Measurements from ENCODE around the gene BTBD6. TPM values are rescaled to one million over a fixed set of nuclear protein-coding genes. Genes with fewer than 3 reads are reported as not detected.

The BTBD6 gene
- total RNA-seq (44.6 TPM), polyA plus RNA-seq (ENCODE audit: insufficient read depth in 1 of 8, insufficient read length in 8 of 8, low replicate concordance in 1 of 8) (10 to 100 TPM; 32.6 to 46.6 (median 37.9) TPM)
- long read RNA-seq, donor 1, partial matches to known transcripts: 0 of 6 reads
- long read RNA-seq, donor 1, other reads (novel, unspliced or antisense): 0 of 6 reads
- long read RNA-seq, donor 2, partial matches to known transcripts: 0 of 2 reads
- long read RNA-seq, donor 2, other reads (novel, unspliced or antisense): 0 of 2 reads
- long read RNA-seq, donor 3, transcript BTBD6-204 (3 exons, 2,195 nt): minor isoform, 6 of 24 reads
- long read RNA-seq, donor 3, transcript BTBD6-203 (4 exons, 2,176 nt): major isoform, 13 of 24 reads
- long read RNA-seq, donor 3, partial matches to known transcripts: 0 of 24 reads
- long read RNA-seq, donor 3, other reads (novel, unspliced or antisense): 0 of 24 reads
- long read RNA-seq, donor 4, transcript BTBD6-203 (4 exons, 2,176 nt): major isoform, 6 of 18 reads
- long read RNA-seq, donor 4, partial matches to known transcripts: 8 of 18 reads
- long read RNA-seq, donor 4, other reads (novel, unspliced or antisense): 0 of 18 reads
- long read RNA-seq, donor 5, transcript BTBD6-203 (4 exons, 2,176 nt): major isoform, 18 of 43 reads
- long read RNA-seq, donor 5, transcript BTBD6-204 (3 exons, 2,195 nt): minor isoform, 6 of 43 reads
- long read RNA-seq, donor 5, partial matches to known transcripts: 15 of 43 reads
- long read RNA-seq, donor 5, other reads (novel, unspliced or antisense): 0 of 43 reads
- long read RNA-seq, donor 6, transcript BTBD6-203 (4 exons, 2,176 nt): major isoform, 22 of 28 reads
- long read RNA-seq, donor 6, partial matches to known transcripts: 0 of 28 reads
- long read RNA-seq, donor 6, other reads (novel, unspliced or antisense): 0 of 28 reads
- long read RNA-seq, donor 7, transcript BTBD6-203 (4 exons, 2,176 nt): major isoform, 13 of 21 reads
- long read RNA-seq, donor 7, partial matches to known transcripts: 6 of 21 reads
- long read RNA-seq, donor 7, other reads (novel, unspliced or antisense): 0 of 21 reads
- long read RNA-seq, donor 8, transcript BTBD6-203 (4 exons, 2,176 nt): major isoform, 5 of 8 reads
- long read RNA-seq, donor 8, partial matches to known transcripts: 0 of 8 reads
- long read RNA-seq, donor 8, other reads (novel, unspliced or antisense): 0 of 8 reads
- long read RNA-seq, donor 9, transcript BTBD6-203 (4 exons, 2,176 nt): major isoform, 8 of 9 reads
- long read RNA-seq, donor 9, partial matches to known transcripts: 0 of 9 reads
- long read RNA-seq, donor 9, other reads (novel, unspliced or antisense): 0 of 9 reads
- long read RNA-seq, donor 10, transcript BTBD6-204 (3 exons, 2,195 nt): minor isoform, 5 of 18 reads
- long read RNA-seq, donor 10, transcript BTBD6-203 (4 exons, 2,176 nt): major isoform, 11 of 18 reads
- long read RNA-seq, donor 10, partial matches to known transcripts: 0 of 18 reads
- long read RNA-seq, donor 10, other reads (novel, unspliced or antisense): 0 of 18 reads
- long read RNA-seq, donor 11, partial matches to known transcripts: 14 of 21 reads
- long read RNA-seq, donor 11, other reads (novel, unspliced or antisense): 0 of 21 reads

DNA sequence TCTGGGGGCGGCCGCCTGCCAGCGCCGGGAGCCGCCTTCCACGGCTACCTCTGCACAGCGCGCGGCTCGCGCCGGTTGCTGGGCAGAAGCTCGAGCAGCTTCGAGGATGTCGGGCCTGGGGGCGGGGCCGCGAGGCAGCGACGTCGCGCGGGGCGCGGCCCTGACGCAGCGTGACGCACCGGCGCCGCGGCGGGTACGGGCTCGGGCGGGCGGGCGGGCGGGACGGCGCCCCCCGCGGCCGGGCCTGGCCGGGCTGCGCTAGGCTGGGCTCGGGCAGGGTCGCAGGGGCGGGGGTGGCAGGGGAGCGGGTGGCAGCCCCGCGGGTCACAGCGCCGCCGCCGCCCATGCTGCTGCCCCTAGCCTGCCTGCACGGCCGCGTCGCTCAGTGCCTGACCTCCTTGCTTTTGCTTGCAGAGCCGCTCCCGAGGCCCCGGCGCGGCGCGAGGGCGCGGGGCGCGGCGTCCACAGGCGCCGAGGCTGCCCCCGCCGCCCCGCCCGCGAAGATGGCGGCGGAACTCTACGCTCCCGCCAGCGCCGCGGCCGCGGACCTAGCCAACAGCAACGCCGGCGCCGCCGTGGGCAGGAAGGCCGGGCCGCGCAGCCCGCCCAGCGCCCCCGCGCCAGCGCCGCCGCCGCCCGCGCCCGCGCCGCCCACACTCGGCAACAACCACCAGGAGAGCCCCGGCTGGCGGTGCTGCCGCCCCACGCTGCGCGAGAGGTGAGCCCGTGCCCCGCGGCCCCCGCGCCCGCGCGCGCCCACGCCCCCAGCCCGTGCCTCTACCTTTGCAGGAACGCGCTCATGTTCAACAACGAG lies at the start of gene BTBD6:
Gene BTBD6 (plus strand): TSS at position 166 of the 814 bp plus-strand sequence. CDS start 179 bp downstream, at position 345.
- peak within 1 kb of the TSS; percentile 58 for H3K4me3 ChIP-seq (ENCODE audit: low read length)
- H3K4me1 ChIP-seq (ENCODE audit: control insufficient read depth, insufficient read depth, low read length): peaks cover 45% of the 10 kb centered on the region
- H3K36me3 ChIP-seq (ENCODE audit: control insufficient read depth, insufficient read depth, low read length): peaks cover 61% of the 10 kb centered on the region
- peak; percentile 94 for DNase-seq
- H3K27me3 ChIP-seq (ENCODE audit: control insufficient read depth, insufficient read depth, low read length): no peaks in the 10 kb centered on the region
- no peaks in the 10 kb centered on the region for H3K9me3 ChIP-seq (replicated peaks; ENCODE audit: control insufficient read depth, low read depth, low read length)
- H3K27ac ChIP-seq (ENCODE audit: low read length): peak within 1 kb of the TSS; percentile 29
- WGBS (ENCODE audit: insufficient coverage): under 1% methylated on average over 130 of the region's 130 CpGs

DNA sequence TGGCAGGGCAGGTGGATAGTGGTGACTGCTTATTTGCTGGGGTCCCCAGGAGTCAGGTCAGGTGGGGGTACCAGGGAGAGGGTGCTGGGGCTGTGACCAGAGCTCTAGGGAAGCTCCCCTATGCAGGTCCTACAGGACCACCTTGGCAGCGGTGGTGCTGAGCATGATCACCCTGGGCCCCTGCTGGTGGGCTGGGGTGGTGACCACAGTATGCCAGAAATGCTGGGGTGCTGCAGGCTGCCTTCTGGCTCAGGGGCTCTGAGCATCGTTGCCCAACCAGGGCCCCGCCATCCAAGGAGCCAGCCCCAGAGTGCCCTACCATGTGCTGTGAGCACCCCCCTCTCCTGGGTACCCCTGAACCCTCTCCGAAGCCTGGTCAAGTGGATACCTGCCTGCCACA lies 49.7 kb upstream of the BTBD6 start:
- H3K27me3 ChIP-seq (ENCODE audit: control insufficient read depth, insufficient read depth, low read length): peaks cover 91% of the 10 kb centered on the region
- H3K27ac ChIP-seq (ENCODE audit: low read length): peak overlapping the region; percentile 47
- 84% methylated on average over 4 of the region's 4 CpGs for WGBS (ENCODE audit: insufficient coverage)
- no peak for DNase-seq
- H3K4me3 ChIP-seq (ENCODE audit: low read length): no peak overlapping the region
- H3K4me1 ChIP-seq (ENCODE audit: control insufficient read depth, insufficient read depth, low read length): peaks cover 95% of the 10 kb centered on the region
- H3K36me3 ChIP-seq (ENCODE audit: control insufficient read depth, insufficient read depth, low read length): no peaks in the 10 kb centered on the region
- H3K9me3 ChIP-seq (replicated peaks; ENCODE audit: control insufficient read depth, low read depth, low read length): no peaks in the 10 kb centered on the region

DNA sequence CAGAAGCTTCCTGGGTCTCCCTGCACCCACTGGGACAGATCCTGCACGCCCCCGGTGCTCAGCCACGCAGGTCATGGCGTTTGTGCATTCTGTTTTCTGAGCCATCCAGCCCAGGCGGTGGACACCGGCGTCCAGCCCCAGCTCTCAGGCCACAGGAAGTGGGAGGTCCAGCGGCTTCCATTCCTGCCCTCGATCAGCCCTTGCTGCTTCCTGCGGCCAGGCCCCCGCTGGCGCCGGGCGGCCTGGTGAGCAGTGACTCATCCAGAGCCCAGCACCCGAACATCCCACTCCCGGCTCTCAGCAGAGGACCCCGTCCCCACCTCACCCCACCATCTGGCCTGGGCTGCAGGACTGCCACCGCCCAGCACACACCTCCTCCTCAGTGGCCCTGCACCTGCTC lies 49.2 kb upstream of the BTBD6 start:
- WGBS (ENCODE audit: insufficient coverage): 32% methylated on average over 18 of the region's 18 CpGs
- Histone ChIP-seq H3K4me1 (ENCODE audit: control insufficient read depth, insufficient read depth, low read length) (peaks cover 90% of the 10 kb centered on the region), H3K27ac (ENCODE audit: low read length) (peak overlapping the region; percentile 47), H3K36me3 (ENCODE audit: control insufficient read depth, insufficient read depth, low read length) (no peaks in the 10 kb centered on the region), H3K9me3 (replicated peaks; ENCODE audit: control insufficient read depth, low read depth, low read length) (no peaks in the 10 kb centered on the region), H3K27me3 (ENCODE audit: control insufficient read depth, insufficient read depth, low read length) (peaks cover 86% of the 10 kb centered on the region), H3K4me3 (ENCODE audit: low read length) (no peak overlapping the region)
- DNase-seq: no peak

DNA sequence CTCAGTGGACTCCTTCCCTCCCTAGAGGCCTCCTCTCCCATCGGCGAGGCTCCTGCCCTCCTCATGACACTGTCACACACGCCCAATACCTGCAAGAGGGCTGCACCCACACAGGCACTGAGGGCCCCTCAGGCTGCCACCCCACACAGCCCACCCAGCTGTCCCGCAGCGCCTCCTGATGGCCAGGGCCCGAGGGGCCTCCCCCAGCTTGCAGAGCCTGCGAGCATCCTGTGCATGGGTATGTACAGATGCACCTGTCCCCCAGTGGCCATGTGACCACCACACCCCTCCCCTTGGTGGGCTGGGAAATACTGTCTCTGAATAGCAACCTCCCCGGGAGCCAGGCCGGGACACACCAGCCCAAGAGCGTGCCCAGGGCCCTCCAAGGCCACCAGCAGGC lies 48.3 kb upstream of the BTBD6 start:
- H3K27me3 ChIP-seq (ENCODE audit: control insufficient read depth, insufficient read depth, low read length): peaks cover 76% of the 10 kb centered on the region
- no peak overlapping the region for H3K4me3 ChIP-seq (ENCODE audit: low read length)
- peaks cover 90% of the 10 kb centered on the region for H3K4me1 ChIP-seq (ENCODE audit: control insufficient read depth, insufficient read depth, low read length)
- no peak for DNase-seq
- H3K27ac ChIP-seq (ENCODE audit: low read length): no peak overlapping the region
- no peaks in the 10 kb centered on the region for H3K9me3 ChIP-seq (replicated peaks; ENCODE audit: control insufficient read depth, low read depth, low read length)
- 77% methylated on average over 6 of the region's 10 CpGs for WGBS (ENCODE audit: insufficient coverage)
- H3K36me3 ChIP-seq (ENCODE audit: control insufficient read depth, insufficient read depth, low read length): no peaks in the 10 kb centered on the region

DNA sequence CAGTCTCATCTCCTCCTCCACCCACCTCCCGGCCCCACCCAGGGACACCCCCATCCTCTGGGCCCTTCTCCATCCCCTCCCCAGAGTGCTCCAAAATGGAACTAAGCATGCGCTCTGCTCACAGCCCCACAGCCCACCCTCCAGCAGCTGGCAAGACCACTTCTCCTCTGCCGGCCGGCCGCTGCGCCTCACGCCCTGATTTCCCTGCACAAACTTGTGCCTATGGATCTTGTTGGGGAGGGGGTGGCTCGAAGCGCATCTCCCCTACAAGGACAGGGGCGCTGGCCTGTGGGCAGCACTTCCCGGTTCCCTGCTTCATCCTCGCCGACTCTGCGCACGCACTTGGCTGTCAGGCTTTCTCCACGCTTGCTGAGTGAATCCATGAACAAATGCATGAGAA lies 47.7 kb upstream of the BTBD6 start:
- WGBS (ENCODE audit: insufficient coverage): 48% methylated on average over 10 of the region's 16 CpGs
- Histone ChIP-seq H3K27me3 (ENCODE audit: control insufficient read depth, insufficient read depth, low read length) (peaks cover 70% of the 10 kb centered on the region), H3K27ac (ENCODE audit: low read length) (no peak overlapping the region), H3K4me3 (ENCODE audit: low read length) (no peak overlapping the region), H3K9me3 (replicated peaks; ENCODE audit: control insufficient read depth, low read depth, low read length) (no peaks in the 10 kb centered on the region), H3K36me3 (ENCODE audit: control insufficient read depth, insufficient read depth, low read length) (no peaks in the 10 kb centered on the region), H3K4me1 (ENCODE audit: control insufficient read depth, insufficient read depth, low read length) (peaks cover 90% of the 10 kb centered on the region)
- no peak for DNase-seq

DNA sequence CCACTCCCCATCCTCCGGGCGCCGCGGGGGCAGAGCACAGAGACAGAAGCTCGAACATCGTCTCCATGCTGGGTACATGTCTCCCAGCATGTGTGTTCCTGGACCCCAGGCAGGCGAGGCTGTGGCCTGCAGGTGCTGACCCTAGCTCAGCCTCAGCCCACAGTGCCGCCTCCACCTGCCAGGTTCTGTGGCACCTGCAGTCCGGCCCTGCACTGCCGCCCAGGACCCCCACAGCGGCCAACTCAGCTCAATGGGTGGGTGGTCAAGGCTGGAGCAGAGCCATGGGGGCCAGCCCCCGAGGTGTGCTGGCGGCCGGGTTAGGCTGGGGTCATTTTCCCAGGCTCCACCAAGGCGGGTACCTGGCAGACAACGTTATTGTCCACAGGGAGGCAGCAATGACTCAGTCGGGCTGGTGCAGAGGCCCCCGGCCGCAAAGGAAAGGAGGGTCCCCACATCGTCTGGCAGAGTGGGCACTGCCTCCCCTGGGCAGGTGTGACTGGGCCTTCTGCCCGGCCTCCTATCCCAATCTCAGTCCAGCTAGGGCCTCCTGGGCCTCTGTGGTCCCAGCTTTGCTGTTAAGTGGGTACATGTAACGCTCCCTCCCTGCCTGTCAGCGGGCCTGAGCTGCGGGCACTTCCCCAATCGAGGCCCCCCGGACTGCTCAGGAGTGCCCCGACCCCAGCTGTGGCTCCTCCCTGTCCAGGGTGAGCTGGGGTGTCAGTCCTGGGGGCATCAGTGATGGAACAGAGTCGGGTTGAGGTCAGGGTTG lies 47.0 kb upstream of the BTBD6 start:
- 51% methylated on average over 23 of the region's 28 CpGs for WGBS (ENCODE audit: insufficient coverage)
- peaks cover 88% of the 10 kb centered on the region for H3K4me1 ChIP-seq (ENCODE audit: control insufficient read depth, insufficient read depth, low read length)
- peaks cover 63% of the 10 kb centered on the region for H3K27me3 ChIP-seq (ENCODE audit: control insufficient read depth, insufficient read depth, low read length)

DNA sequence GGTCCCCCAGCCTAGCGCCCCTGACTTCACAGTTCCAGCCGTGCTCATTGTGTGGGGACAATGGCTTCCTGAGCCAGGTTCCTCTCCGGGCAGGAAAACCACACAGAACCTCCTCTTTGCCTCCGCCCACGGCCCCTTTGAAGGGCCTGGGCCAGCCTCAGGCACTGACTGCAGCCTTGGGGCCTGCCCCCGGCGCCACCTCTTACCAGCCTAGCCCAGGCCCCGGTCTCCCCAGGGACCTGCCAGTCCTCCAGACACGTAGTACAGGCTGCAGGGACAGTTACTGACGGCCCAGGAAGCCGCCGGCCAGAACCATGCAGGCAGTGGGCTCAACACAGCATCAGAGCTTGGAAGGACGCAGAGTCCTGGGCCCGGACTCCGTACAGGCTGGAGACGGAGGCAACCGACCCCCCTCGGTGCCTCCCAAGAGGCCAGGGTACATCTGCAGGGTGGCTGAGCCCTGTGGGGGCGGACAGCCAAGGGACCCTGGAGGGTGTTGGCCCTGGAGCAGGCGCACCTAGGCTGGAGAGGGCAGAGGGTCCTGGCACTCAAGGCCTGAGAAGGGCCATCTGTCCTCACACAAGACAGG lies 46.3 kb upstream of the BTBD6 start:
- DNase-seq: no peak
- no peak overlapping the region for H3K4me3 ChIP-seq (ENCODE audit: low read length)
- peaks cover 87% of the 10 kb centered on the region for H3K4me1 ChIP-seq (ENCODE audit: control insufficient read depth, insufficient read depth, low read length)
- H3K36me3 ChIP-seq (ENCODE audit: control insufficient read depth, insufficient read depth, low read length): no peaks in the 10 kb centered on the region
- peaks cover 57% of the 10 kb centered on the region for H3K27me3 ChIP-seq (ENCODE audit: control insufficient read depth, insufficient read depth, low read length)
- peak overlapping the region; percentile 51 for H3K27ac ChIP-seq (ENCODE audit: low read length)
- no peaks in the 10 kb centered on the region for H3K9me3 ChIP-seq (replicated peaks; ENCODE audit: control insufficient read depth, low read depth, low read length)
- WGBS (ENCODE audit: insufficient coverage): 58% methylated on average over 19 of the region's 20 CpGs

More for the DNA sequence above, 47.0 kb upstream of the BTBD6 start:
- Histone ChIP-seq H3K27ac (ENCODE audit: low read length) (peak overlapping the region; percentile 6), H3K36me3 (ENCODE audit: control insufficient read depth, insufficient read depth, low read length) (no peaks in the 10 kb centered on the region), H3K4me3 (ENCODE audit: low read length) (no peak overlapping the region), H3K9me3 (replicated peaks; ENCODE audit: control insufficient read depth, low read depth, low read length) (no peaks in the 10 kb centered on the region)
- no peak for DNase-seq

DNA sequence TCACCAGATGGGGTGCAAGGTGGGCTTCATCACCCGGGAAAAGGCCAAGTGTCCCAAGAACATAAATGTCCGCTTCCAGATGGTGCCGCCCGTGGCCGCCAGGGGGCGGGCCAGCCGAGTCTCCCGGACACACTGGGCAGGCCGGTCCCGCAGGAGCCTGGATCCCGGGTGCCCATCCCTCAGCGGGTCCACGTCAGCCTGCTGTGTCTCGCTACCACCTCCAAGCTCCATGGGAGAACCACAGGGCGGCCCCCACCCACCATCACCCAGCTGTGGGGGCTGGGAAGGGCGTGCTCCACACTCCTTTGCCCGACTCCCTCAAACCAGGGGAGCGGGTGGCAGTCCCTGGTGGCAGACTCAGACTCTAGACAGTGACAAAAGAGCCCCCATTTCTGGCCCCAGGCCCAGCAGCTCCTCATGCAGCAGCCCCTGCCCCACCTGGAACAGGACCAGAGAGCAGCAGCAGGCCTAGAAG lies 45.2 kb upstream of the BTBD6 start:
- Histone ChIP-seq H3K27me3 (ENCODE audit: control insufficient read depth, insufficient read depth, low read length) (peaks cover 47% of the 10 kb centered on the region), H3K4me3 (ENCODE audit: low read length) (no peak overlapping the region), H3K36me3 (ENCODE audit: control insufficient read depth, insufficient read depth, low read length) (no peaks in the 10 kb centered on the region), H3K9me3 (replicated peaks; ENCODE audit: control insufficient read depth, low read depth, low read length) (no peaks in the 10 kb centered on the region), H3K4me1 (ENCODE audit: control insufficient read depth, insufficient read depth, low read length) (peaks cover 79% of the 10 kb centered on the region), H3K27ac (ENCODE audit: low read length) (no peak overlapping the region)
- WGBS (ENCODE audit: insufficient coverage): 4% methylated on average over 13 of the region's 18 CpGs
- peak; percentile 68 for DNase-seq
